Activated T-helper 9 cell treated with anti-CD3 and anti-CD28 coated beads, Interleukin-2, amount 50 U/mL, for 16 hours (primary cell): Measurements from ENCODE around the gene SLC12A6.
"Not testable (repeated sequence)": the region's sequence is repeated elsewhere in the genome, so short reads cannot be mapped to it uniquely, and the experiment has no call there.

ENCODE experiments used
- DNase-seq: peaks from one replicate; pipeline ENCODE4 v3.0.0-alpha.2; 2020; ENCODE audit warnings: low read depth

Gene SLC12A6

GRCh38 chr15:34357653-34358052 is 20.1 kb upstream of the SLC12A6 start:
- DNase-seq: no peak

GRCh38 chr15:34355241-34355640 is 17.7 kb upstream of the SLC12A6 start:
- DNase-seq: no peak

GRCh38 chr15:34354286-34354685 is 16.7 kb upstream of the SLC12A6 start:
- no peak for DNase-seq

- DNase-seq: no peak
Measured at GRCh38 chr15:34353627-34354026, 16.0 kb upstream of the SLC12A6 start.

DNA sequence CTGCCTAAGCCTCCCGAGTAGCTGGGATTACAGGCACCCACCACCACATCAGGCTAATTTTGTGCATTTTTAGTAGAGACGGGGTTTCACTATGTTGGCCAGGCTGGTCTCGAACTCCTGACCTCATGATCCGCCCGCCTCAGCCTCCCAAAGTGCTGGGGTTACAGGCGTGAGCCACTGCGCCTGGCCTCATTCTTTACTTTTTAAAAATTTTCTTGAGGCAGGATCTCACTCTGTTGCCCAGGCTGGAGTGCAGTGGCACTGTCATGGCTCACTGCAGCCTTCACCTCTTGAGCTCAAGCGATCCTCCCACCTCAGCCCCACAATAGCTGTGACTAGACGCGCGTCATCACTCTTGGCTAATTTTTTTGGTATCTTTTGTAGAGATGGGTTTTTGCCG is 15.4 kb upstream of the SLC12A6 start:
- not testable (repeated sequence) for DNase-seq

DNA sequence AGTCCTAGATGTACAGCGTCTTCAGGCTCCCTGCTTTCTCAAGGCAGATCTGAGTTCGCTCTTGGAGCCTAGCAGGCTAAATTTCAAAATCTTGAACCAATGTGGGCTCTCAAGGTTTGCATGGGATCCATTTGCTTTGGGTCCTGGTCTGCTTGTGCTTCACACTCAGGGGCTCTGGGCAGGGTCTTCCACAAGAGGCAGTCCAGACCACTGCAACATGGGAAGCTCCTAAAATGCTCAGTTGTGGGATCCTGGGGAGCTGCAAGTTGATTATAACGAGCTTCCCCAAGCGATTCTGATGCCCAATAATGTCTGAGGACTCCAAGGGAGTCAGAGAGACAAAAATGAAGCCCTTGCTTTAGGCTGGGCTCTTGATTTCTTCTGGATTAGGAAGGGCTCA is 12.2 kb upstream of the SLC12A6 start:
- DNase-seq: no peak

DNA sequence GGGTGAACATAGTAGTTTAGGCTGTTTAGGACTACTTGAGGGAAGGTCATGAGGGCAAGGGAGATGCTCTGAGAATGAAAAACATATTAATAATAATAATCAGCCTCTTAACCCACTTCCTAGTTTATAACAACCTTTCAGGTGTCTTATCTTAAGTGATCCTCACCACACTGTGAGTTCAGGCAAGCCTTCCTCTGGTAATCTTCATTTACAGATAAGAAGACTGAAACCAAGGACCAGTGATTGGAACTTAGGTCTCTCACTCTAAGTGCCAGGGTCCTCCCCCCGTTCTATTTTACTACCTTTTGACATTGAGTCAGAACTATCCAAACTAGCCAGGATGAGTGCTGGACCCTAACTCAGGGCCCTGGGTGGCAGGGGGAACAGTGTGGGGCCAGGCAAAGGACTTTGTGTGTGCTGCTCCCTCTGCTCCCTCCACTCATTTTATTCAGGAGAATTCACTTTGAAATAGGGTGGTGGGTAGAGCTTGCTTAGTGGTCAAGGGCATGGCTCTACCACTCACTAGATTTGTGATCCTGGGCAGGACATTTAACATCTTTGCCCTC is 11.2 kb upstream of the SLC12A6 start:
- no peak for DNase-seq

GRCh38 chr15:34347951-34348638 is 10.5 kb upstream of the SLC12A6 start:
- no peak for DNase-seq

- DNase-seq: peak; percentile 89
Measured at GRCh38 chr15:34342737-34343575, 5.4 kb upstream of the SLC12A6 start, which contains the start of the genes NOP10 and NUTM1. TSS of gene NOP10 (minus strand) at chr15:34343136. CDS start at chr15:34343073, 63 bp downstream. TSS of gene NUTM1 (plus strand) at chr15:34343315. CDS start at chr15:34343697, 382 bp downstream.

DNA sequence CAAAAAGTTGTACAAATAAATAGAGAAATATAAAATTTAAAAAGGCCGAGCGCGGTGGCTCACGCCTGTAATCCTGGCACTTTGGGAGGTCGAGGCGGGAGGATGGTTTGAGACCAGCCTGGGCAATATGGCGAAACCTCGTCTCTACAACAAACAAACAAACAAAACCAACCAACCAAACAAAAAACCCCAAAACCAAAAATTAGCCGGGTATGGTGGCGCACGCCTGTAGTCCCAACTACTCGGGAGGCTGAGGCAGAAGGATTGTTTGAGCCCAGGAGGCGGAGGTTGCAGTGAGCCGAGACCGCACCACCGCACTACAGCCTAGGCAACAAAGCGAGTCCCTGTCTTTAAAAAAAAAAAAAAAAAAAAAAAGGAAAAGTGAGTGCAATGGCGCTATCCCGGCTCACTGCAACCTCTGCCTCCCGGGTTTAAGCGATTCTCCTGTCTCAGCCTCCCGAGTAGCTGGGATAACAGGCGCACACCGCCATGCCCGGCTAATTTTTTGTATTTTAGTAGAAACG is 4.7 kb upstream of the SLC12A6 start:
- DNase-seq: not testable (repeated sequence)

DNA sequence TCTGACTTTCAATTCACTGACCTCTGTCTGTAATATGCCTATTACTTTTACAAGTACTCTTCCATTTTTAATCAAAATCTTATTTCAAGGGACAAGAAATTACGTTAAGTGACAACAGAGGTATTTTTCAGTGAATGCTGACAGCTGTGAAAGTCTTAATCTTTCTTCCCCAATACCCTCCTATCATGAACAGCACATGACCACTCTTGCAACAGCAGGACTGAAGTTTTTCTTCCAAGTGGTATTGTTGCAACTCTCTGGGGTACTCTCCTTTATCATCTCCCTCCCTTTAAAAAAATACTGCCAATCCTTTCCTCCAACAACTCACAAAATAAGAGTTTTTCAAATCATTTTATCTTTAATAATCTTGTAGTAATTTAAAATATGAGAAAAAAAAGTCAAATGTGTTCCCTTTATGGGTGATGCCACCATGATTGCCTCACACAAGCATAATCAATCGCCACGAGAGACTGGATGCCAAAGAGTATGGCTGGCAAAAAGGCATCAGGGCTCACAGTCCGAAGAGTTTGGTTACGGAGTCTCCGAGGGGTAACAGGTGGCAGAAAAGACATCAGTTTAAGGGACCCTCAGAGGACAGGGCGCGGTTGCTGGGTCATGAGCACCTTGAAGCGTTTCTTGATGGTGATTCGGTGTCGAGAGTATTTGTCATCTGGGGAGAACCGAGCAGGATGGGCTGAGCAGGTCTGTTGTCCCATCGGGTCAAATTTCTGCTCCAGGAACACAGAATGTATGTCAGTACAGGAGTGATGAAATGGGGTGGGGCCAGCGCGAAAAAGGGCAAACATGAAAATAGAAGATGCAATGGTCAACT is 4.0 kb upstream of the SLC12A6 start:
- DNase-seq: no peak

DNA sequence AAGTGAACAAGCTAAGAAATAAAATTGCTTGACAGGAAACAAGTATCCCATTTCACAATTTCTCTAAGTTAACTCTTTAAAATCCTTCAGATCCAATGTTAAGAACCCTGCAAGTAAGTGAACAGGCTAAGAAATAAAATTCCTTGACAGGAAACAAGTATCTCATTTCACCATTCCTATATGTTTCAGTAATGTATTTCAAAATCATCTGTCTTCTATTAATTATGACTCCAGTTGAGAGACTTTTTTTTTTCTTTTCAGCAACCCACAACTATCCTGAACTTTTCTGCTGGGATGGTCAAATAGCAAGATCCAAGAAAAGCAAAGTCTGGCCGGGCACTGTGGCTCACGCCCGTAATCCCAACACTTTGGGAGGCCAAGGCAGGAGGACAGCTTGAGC is 2.4 kb upstream of the SLC12A6 start:
- DNase-seq: no peak

GRCh38 chr15:34338347-34338746 is 766 bp upstream of the SLC12A6 start:
- no peak for DNase-seq

DNA sequence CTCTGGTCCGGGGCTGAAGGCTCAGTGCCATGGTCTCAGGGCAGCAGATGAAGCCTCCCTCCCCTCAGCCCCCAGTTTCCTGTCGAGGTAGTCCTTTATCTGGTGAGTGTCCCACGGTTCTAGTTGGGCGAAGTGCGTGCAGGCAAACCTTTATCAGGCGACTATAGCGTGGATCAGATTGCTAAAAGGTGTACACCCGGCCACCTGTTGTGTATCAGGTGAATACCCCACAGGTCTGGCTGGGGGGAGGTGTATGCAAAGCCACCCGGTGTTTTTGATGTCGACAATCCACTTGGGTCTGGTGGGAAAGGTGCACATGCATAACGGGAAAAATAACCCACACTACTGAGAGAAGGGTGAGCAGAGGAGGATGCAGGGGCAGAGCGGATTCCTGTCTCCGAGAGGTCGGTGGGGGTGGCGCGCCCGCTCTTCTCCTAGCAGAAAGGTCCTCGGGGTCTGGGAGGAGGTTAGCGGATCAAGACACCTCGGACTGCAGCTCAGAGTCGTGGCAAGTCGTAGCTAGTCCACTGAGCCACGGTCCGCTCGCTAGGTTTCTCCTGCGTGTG is 507 bp downstream of the SLC12A6 start:
- no peak for DNase-seq

- no peak for DNase-seq
Measured at GRCh38 chr15:34336231-34336990, 1.2 kb downstream of the SLC12A6 start.

DNA sequence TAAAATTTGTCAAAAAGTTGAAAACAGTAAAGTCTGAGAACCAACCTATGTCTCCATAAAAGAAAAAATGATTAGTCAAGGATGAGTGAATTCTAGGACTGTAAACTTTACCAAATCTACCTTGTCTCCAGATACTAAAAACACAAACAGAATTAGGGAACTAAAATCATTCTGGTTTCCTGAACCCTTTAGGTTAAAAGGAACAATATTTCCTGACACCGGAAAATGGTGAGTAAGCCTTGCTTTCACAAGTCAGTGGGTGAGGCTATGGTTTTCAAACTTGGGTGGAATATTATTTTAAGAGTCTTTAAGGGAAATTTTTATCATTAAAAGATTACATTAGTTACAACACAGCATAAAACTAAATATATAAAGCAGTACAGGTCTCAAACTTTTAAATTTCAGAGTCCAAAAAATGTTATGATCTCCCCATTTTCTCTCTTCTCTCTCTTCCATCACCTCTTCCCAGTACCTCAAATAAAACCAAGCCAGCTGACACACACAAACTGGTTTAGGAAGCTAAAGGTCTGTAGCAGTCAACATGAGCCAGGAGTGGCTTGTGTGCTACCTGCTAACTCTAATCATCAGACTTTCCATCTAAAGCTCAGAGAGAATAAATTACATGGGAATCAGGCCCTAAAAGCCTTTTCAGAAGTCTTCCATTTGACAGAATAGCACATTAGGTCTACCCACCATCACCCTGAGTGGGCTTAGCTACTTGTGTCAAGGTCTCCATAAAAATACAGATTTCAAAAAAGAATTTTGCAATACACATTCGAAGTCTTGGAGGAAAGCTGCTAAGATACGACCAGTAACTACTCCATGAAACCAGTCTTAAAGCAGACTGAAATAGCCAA is 2.2 kb downstream of the SLC12A6 start:
- no peak for DNase-seq

GRCh38 chr15:34334672-34335071 is 2.9 kb downstream of the SLC12A6 start:
- DNase-seq: no peak

GRCh38 chr15:34332553-34333120 is 4.9 kb downstream of the SLC12A6 start:
- no peak for DNase-seq

DNA sequence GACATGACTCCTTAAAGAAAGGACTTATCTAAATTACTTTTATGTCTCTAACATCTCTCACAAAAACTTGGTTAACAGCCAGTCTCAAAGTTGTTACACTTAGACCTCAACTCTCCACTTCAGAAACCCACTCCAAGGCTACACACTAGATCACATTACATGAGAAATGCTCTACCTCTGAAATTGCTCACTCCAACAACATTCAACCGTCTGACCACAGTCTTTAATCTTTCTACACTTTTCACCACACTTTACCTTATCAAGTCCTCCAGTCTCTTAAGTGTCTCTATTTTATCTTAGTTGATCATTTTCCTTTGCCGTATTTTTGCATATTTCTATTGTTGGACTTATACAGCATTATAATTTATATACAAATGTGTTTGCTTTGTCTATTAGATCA is 5.8 kb downstream of the SLC12A6 start:
- no peak for DNase-seq
